CD4-positive, alpha-beta T cell treated with Interleukin-2 at 100 ng/mL for 4 hours (primary cell): Measurements from ENCODE around the gene SLC25A51.
"Not testable (repeated sequence)": the region's sequence is repeated elsewhere in the genome, so short reads cannot be mapped to it uniquely, and the experiment has no call there.

ENCODE experiments used
- DNase-seq: peaks from one replicate; pipeline ENCODE4 v3.0.0-alpha.2; 2020; ENCODE audit warnings: low spot score

Gene SLC25A51

GRCh38 chr9:37902796-37903646 lies 906 bp downstream of the SLC25A51 start:
- peak; percentile 31 for DNase-seq

- DNase-seq: no peak
Observed at GRCh38 chr9:37902131-37902530, 1.8 kb downstream of the SLC25A51 start.

DNA sequence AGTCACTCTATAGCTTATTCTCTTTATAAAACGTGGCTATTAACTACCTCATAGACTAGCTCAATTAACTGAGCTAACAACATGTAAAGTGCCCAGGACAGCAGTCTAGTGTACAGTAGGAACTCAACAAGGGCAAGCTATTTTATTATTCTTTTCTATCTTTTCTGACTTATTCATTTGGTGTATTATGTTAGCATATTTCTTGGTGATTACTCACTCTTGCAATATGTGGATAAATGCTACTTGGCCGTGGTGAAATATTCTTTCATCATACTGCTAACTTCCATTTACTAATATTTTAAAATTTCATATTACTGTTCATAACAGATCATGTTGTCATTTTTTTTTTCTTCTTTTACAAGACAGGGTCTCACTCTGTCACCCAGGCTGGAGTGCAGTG lies 4.9 kb downstream of the SLC25A51 start:
- no peak for DNase-seq

DNA sequence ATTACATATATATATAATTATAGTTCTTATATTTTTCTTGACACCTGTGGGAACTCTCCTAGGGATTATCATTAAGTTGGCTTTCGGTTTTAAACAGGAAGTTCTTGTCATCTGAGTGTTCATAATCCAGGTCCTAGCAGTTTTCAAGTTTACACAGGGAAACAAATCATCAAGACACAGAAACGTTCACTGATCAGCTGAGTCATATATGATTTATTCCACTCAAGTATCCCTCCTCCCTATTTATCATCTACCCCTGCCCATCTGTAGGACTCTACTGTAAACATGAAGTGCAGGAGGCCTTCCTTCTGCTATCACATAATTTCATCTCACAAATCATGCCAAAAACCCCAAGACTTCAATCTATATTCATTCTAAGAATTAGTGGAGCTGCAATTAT lies 6.3 kb downstream of the SLC25A51 start:
- DNase-seq: no peak

DNA sequence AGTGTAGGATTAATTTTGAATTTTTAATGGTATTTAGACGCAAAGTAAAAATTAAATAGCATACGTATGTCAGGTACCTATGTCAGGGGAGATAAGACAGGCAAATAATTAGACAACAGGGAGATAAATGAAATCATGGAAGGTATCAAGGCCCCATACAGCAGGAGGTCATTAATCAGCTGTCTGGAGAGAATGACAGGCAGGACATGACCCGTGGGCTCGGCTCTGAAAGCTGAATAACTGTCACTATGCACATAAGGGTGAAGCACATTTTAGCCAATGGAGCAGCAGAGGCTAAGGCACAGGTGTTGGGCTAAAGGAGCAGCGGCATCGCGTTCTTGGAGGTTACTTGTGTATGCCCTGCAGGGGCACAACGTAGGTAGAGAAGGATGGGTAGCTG lies 11.9 kb downstream of the SLC25A51 start:
- DNase-seq: no peak

DNA sequence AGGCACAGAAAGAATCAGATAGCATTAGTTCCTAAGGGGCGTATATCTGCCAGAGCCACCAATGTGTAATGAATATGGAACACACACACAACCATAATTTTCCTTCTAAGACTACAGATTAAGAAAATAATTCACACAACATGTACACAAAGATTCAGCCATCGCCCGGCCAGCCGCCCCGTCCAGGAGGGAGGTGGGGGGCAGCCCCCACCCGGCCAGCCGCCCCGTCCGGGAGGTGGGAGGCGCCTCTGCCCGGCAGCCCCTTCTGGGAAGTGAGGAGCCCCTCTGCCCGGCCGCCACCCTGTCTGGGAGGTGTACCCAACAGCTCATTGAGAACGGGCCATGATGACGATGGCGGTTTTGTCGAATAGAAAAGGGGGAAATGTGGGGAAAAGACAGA lies 12.9 kb downstream of the SLC25A51 start:
- not testable (repeated sequence) for DNase-seq

- DNase-seq: no peak
Observed at GRCh38 chr9:37889536-37889935, 14.4 kb downstream of the SLC25A51 start.

- DNase-seq: not testable (repeated sequence)
Observed at GRCh38 chr9:37887977-37888583, 15.8 kb downstream of the SLC25A51 start.

GRCh38 chr9:37880916-37881479 lies 22.9 kb downstream of the SLC25A51 start:
- DNase-seq: no peak

DNA sequence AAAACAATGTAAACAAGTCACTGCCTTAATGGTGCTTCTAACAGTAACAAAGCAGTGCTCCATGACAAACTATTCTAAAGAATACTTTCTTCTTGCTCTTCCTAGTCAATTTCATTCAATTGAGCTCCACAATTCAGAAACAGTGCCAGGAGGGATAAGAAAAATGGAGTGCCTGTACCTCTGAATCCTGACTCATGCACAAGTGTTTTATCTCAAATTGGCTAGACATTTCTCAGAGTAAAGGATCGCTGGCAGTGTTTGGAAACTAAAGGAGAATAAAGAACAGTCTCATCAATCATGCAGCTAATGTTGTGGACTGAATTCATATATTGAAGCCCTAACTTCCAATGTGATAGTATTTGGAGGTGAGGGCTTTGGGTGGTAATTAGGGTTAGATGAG lies 27.6 kb downstream of the SLC25A51 start:
- DNase-seq: no peak

- no peak for DNase-seq
Observed at GRCh38 chr9:37873955-37874354, 30.0 kb downstream of the SLC25A51 start.

- no peak for DNase-seq
Observed at GRCh38 chr9:37870799-37871176, 33.1 kb downstream of the SLC25A51 start.

- no peak for DNase-seq
Observed at GRCh38 chr9:37870081-37870798, 33.7 kb downstream of the SLC25A51 start.

DNA sequence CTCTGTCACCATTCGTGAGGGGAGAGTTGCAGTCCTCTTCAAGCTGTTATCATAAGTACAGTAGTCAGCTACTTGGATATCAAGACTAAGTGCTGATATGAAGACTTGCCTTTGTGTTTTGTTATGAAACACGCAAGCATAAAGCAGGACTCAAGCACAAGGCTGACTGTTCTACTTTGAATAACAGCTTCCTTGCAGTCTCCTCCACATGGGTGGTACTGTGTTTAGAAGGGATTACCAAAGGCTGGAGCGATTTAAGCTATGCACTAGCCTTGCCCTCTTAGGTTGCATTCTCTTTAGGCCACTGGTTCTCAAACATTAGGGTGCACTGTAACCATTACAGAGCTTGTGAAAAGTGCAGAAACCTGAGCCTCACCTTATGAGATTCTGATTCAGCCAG lies 41.4 kb downstream of the SLC25A51 start:
- no peak for DNase-seq

- no peak for DNase-seq
Observed at GRCh38 chr9:37859043-37859442, 44.9 kb downstream of the SLC25A51 start.

- no peak for DNase-seq
Observed at GRCh38 chr9:37856551-37856950, 47.4 kb downstream of the SLC25A51 start.

DNA sequence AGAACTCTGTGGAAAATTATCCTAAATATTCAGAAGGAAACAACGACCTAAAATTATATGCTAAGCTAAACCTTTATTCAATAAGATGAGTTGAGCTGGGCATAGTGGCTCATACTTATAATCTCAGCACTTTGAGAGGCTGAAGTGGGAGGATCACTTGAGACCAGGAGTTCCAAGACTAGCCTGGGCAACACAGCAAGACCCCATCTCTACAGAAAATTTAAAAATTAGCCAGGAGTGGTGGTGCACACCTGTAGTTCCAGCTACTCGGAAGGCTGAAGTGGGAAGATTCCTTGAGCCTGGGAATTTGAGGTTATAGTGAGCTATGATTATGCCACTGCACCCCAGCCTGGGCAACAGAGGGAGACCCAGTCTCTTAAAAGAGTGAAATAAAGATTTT lies 51.7 kb downstream of the SLC25A51 start:
- no peak for DNase-seq

DNA sequence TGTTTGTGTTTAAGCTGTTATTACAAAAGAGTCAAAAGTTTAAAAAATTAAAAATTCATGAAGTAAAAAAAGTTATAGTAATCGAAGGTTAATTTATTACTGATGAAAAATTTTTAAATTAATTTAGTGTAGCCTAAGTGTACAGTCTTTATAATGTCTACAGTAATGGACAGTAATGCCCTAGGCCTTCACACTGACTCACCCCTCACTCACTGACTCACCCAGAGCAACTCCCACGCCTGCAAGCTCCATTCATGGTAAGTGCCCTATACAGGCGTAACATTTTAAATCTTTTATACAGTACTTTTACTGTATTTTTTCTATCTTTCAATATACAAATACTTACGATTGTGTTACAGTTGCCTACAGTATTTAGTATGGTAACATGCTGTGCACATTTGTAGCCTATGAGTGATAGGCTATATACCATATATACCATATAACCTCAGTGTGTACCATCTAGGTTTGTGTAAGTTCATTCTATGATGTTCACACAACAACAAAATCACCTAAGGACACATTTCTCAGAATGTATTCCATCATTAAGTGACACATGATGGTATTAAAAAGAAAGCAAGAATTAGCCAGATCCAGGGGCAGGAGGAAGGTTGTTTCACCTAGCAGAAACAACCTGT lies 63.2 kb downstream of the SLC25A51 start:
- no peak for DNase-seq

DNA sequence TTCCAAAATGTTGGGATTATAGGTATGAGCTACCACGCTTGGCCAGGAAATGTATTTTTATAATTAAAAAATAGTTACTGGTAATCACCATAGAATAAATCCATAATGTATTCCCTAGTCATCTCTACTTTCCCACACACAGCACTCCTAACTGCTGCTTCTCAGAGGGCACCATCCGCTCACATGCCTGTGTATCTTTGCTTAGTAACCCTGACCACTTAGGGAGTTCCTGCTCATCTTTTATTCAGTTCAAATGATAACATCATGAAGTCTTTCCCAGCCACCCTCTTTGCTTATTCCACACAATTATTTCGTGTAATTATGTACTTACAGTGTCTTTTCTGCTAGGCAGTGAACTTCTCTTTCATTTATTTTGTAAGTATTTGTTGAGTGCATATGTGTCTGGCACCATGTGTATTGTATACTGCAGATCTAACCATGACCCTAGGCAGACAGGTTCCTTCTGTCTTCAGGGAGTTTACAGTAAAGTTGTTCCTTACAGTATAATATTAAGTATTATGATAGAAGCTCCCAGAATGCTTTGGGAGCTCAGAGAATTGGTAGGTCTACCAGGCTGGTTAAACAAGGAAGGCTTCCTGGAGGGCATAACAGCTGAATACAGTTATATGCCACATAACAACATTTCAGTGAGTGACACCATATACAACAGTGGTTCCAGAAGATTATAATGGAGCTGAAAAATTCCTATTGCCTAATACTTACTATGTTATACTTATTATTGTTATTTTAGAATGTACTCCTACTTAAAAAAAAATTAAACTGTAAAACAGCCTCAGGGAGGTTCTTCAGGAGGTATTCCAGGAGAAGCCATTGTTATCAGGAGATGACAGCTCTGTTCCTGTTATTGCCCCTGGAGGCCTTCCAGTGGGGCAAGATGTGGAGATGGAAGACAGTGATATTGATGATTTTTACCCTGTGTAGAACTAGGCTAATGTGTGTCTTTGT lies 64.1 kb downstream of the SLC25A51 start:
- DNase-seq: no peak
